Vagina (tissue), 2 donors: ENCODE measurements around the gene TUBB. TPM values are rescaled to one million over a fixed set of nuclear protein-coding genes. Genes with fewer than 3 reads are reported as not detected.
"Not testable (repeated sequence)": the region's sequence is repeated elsewhere in the genome, so short reads cannot be mapped to it uniquely, and the experiment has no call there.

ENCODE experiments used
- DNase-seq, 2 donors: peaks; one replicate each; pipeline ENCODE4 v3.0.0-alpha.2; 2017; ENCODE audit errors: extremely low spot score in 2 of 2
- H3K27ac ChIP-seq: fragments of 200-600 bp; sonication (generic); one replicate; pipeline ENCODE4 v1.5.1; 2019
- H3K27me3 ChIP-seq: fragments of 200-600 bp; sonication (generic); one replicate; pipeline ENCODE4 v1.5.1; 2019
- H3K36me3 ChIP-seq, 2 donors: fragments of 200-600 bp; sonication (generic); one replicate each; pipeline ENCODE4 v1.5.1; 2017 to 2019
- H3K4me1 ChIP-seq: fragments of 200-600 bp; sonication (generic); one replicate; pipeline ENCODE4 v1.5.1; 2019
- H3K4me3 ChIP-seq, 2 donors: fragments of 200-600 bp; sonication (generic); 1 replicate in 1 of 2; 2 replicates in 1 of 2; pipeline ENCODE4 v1.5.1; 2016 to 2019
- H3K9me3 ChIP-seq: fragments of 200-600 bp; sonication (generic); one replicate; pipeline ENCODE4 v1.5.1; 2019
- POLR2A ChIP-seq, 2 donors: fragments of 450-650 bp; IDR thresholded peaks; one replicate each; pipeline ENCODE4 v1.6.1; 2017; ENCODE audit warnings: antibody characterized with exemption in 2 of 2, mild to moderate bottlenecking in 2 of 2, moderate library complexity in 2 of 2
- POLR2AphosphoS5 ChIP-seq, 2 donors: sonication (generic); formaldehyde crosslinking; IDR thresholded peaks; one replicate each; pipeline ENCODE4 v1.9.0; 2017; ENCODE audit warnings: antibody characterized with exemption in 2 of 2, mild to moderate bottlenecking in 2 of 2, low read depth in 1 of 2; ENCODE audit not compliant: insufficient read depth in 1 of 2
- intact Hi-C: fragments of 100-400 bp; cut with DNase I; formaldehyde crosslinking; loops from one replicate; pipeline ENCODE4 v1.15.1; 2023
- total RNA-seq: library from RNA; depleted of rRNA; stranded (reverse); fragments of >200 nt; gene quantifications from one replicate; pipeline ENCODE4 v1.2.3, GENCODE V29; 2016
- TF ChIP-seq, protein P1 (sequence below), 3 experiments: fragments of 450-650 bp in 2 of 3; fragments of 200-600 bp in 1 of 3; sonication (generic) in 1 of 3; IDR thresholded peaks; one replicate each; pipeline ENCODE4 v1.5.1; 2017 to 2019; ENCODE audit warnings: antibody characterized with exemption in 3 of 3, mild to moderate bottlenecking in 2 of 3, moderate library complexity in 2 of 3

Gene TUBB
- total RNA-seq, 1 donor from 2014 or later = 293 TPM

DNA sequence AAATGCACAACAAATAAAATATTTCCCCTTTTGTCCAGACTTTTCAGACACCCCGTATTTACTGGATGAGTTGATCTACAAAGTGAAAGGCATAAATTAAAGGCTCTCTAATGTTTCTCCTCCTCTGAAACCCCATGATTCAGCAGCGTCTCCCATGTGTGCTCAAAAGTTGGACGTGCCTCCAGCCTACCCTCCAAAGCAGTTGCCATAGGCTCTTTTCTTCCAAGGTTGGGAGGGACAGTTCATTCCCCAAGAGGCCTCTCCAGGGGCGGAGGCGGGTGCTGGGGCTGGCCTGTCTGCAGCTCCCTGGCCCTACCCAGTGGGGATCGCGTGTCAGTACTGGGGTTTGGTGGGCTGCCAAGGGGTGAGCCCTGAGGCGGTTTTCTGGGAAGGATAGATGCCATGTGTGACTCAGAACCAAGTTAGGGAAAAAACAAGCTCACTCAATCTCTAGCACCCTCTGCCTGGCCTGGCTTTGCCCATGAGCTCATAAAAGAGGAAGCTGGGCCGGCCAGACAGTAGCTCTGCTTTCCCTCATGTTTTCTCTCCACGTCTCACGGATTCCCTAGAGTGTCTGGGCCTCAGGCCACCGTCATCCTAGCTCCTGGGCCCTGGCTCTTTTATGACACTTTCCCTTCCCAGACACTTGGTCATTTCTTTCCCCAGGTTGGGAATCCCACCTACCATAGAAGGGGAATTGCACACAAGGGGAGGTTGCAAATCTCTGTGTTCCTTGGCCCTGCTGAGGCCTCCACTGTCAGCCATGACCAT, 32.2 kb downstream of the TUBB start:
- TF ChIP-seq POLR2AphosphoS5 (IDR thresholded peaks at IDR 0.05; ENCODE audit: insufficient read depth in 1 of 2, low read depth in 1 of 2) (peak; percentile 89 to 91), POLR2A (IDR thresholded peaks at IDR 0.05) (no peak)
- TF ChIP-seq, protein P1, sequence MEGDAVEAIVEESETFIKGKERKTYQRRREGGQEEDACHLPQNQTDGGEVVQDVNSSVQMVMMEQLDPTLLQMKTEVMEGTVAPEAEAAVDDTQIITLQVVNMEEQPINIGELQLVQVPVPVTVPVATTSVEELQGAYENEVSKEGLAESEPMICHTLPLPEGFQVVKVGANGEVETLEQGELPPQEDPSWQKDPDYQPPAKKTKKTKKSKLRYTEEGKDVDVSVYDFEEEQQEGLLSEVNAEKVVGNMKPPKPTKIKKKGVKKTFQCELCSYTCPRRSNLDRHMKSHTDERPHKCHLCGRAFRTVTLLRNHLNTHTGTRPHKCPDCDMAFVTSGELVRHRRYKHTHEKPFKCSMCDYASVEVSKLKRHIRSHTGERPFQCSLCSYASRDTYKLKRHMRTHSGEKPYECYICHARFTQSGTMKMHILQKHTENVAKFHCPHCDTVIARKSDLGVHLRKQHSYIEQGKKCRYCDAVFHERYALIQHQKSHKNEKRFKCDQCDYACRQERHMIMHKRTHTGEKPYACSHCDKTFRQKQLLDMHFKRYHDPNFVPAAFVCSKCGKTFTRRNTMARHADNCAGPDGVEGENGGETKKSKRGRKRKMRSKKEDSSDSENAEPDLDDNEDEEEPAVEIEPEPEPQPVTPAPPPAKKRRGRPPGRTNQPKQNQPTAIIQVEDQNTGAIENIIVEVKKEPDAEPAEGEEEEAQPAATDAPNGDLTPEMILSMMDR (IDR thresholded peaks at IDR 0.05) = no peak
- Histone ChIP-seq H3K27me3 (no peaks in the 10 kb centered on the region), H3K27ac (peak overlapping the region; percentile 84), H3K4me1 (peaks cover 59% of the 10 kb centered on the region), H3K9me3 (no peaks in the 10 kb centered on the region), H3K4me3 (no peak overlapping the region), H3K36me3 (no peaks in the 10 kb centered on the region)
- intact Hi-C loops = loop anchor here (10.0 kb wide), 1 partner anchor 72 kb away; no protein-coding TSS in a partner anchor
- DNase-seq = peak; percentile 96 to 97

DNA sequence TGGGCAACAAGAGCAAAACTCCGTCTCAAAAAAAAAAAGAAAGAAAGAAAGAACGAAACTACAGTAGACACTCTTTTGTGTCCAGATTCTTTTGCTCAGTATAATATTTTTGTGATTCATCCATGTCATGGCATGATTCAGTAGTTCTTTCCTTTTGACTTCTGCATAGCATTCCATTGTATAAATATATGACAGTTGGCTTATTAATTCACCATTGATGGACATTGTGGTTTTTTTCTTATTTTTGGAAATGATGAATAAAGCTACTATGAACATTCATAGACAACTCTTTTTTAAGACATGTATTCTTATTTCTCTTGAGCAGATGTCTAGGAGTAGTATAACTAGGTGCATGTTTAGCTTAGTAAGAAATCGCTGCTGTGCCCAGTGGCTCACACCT, 34.5 kb downstream of the TUBB start:
- no peaks in the 10 kb centered on the region for H3K9me3 ChIP-seq
- TF ChIP-seq, protein P1 (IDR thresholded peaks at IDR 0.05) = no peak
- TF ChIP-seq POLR2AphosphoS5 (IDR thresholded peaks at IDR 0.05; ENCODE audit: insufficient read depth in 1 of 2, low read depth in 1 of 2) = no peak
- H3K36me3 ChIP-seq = no peaks in the 10 kb centered on the region
- no peak overlapping the region for H3K4me3 ChIP-seq
- H3K27ac ChIP-seq = no peak overlapping the region
- peaks cover 39% of the 10 kb centered on the region for H3K4me1 ChIP-seq
- intact Hi-C loops = loop anchor here (10.0 kb wide), 1 partner anchor 70 kb away; no protein-coding TSS in a partner anchor
- no peak for DNase-seq
- no peaks in the 10 kb centered on the region for H3K27me3 ChIP-seq

DNA sequence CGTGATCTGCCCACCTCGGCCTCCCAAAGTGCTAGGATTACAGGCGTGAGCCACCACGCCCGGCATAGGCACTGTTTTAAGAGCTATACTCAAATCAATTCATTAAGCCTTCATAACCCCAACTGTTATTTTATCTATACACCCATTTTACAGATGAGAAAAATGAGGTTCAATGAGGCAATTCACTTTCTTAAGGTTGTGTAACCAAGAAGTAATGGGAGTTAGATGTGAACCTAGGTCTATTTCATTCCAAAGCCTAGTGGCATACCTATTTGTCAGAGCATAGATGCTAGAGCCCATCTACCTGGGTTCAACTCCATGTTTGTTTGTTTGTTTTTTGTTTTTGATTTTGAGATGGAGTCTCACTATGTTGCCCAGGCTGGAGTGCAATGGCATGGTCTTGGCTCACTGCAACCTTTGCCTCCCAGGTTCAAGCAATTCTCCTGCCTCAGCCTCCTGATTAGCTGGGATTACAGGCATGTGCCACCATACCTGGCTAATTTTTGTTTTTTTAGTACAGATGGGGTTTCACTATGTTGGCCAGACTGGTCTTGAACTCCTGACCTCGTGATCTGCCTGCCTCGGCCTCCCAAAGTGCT, 36.4 kb downstream of the TUBB start:
- H3K9me3 ChIP-seq, DNase-seq, H3K4me3 ChIP-seq, H3K27me3 ChIP-seq, H3K27ac ChIP-seq, H3K36me3 ChIP-seq: not testable (repeated sequence)
- peaks cover 38% of the 10 kb centered on the region for H3K4me1 ChIP-seq
- intact Hi-C loops = loop anchor here (10.0 kb wide), 1 partner anchor 68 kb away; no protein-coding TSS in a partner anchor

DNA sequence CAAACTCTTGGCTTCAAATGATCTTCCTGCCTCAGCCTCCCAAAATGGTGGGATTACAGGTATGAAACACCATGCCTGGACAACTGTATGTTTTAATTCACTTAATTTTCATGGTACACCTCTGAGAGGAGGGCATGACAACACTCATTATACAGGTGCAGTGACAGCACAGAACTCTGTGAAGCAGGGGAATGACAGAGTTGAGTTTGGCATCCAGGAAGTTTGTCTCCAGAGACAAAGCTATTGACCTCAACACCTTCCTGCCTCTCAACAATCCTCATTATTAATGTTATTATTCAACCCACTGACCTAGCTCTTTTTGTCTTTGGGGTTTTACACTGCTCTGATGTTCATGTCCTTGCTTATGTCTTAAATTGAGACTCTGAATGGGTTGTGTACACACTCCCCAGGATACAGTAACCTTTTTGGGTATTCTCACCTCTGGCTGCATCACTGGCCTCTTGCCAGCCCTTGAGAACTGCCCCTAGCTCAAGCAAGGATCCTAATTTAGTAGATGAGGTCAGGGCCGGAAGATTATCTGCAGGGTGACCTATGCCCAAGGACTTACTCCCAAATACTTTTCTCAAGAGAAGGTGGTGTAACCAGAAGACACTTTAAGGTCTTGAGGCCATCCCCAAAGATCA, 37.2 kb downstream of the TUBB start:
- TF ChIP-seq POLR2A (IDR thresholded peaks at IDR 0.05) (no peak), POLR2AphosphoS5 (IDR thresholded peaks at IDR 0.05; ENCODE audit: insufficient read depth in 1 of 2, low read depth in 1 of 2) (no peak)
- TF ChIP-seq, protein P1 (IDR thresholded peaks at IDR 0.05) = no peak
- Histone ChIP-seq H3K9me3 (no peaks in the 10 kb centered on the region), H3K27me3 (no peaks in the 10 kb centered on the region), H3K4me3 (no peak overlapping the region), H3K27ac (no peak overlapping the region), H3K4me1 (peaks cover 32% of the 10 kb centered on the region), H3K36me3 (no peaks in the 10 kb centered on the region)
- intact Hi-C loops = loop anchor here (10.0 kb wide), 1 partner anchor 67 kb away; no protein-coding TSS in a partner anchor
- DNase-seq = no peak

DNA sequence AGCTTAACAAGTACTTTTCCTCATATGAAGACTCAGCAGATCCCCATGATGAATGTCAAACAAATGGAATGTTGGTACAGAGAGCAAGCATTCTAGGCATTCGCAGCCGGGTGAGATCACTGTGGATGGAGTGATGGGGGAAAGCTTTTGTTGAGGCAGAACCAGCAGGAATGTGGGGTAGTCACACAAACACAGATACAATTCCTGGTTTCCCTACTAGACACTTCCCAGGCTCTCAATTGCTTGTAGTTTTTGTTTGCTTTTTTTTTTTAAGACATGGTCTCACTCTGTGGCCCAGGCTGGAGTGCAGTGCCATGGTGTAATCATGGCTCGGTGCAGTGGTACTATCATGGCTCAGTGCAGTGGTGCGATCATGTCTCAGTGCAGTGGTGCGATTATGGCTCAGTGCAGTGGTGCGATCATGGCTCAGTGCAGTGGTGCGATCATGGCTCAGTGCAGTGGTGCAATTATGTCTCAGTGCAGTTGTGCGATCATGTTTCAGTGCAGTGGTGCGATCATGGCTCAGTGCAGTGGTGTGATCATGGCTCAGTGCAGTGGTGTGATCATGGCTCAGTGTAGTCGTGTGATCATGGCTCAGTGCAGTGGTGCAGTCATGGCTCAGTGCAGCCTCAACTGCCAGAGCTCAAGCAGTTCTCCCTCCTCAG, 39.6 kb downstream of the TUBB start:
- intact Hi-C loops = loop anchor here (10.0 kb wide), 1 partner anchor 65 kb away; no protein-coding TSS in a partner anchor
- H3K27ac ChIP-seq = no peak overlapping the region

More for the DNA sequence above, 39.6 kb downstream of the TUBB start:
- Histone ChIP-seq H3K9me3 (no peaks in the 10 kb centered on the region), H3K4me3 (no peak overlapping the region), H3K36me3 (no peaks in the 10 kb centered on the region), H3K4me1 (peaks cover 29% of the 10 kb centered on the region), H3K27me3 (no peaks in the 10 kb centered on the region)
- TF ChIP-seq POLR2AphosphoS5 (IDR thresholded peaks at IDR 0.05; ENCODE audit: insufficient read depth in 1 of 2, low read depth in 1 of 2) (no peak), POLR2A (IDR thresholded peaks at IDR 0.05) (no peak)
- TF ChIP-seq, protein P1 (IDR thresholded peaks at IDR 0.05) = no peak
- no peak for DNase-seq
